OCI-LY1 (cell line): ENCODE data around the gene EXOSC7.
A peak's percentile ranks its signal among the peaks of the same experiment; 100 is the strongest.

Experiments
- H2AFZ ChIP-seq: fragments of 200-600 bp; sonication (generic), shearing (Covaris generic); 2 replicates; pipeline ENCODE4 v1.6.0; 2014; ENCODE audit warnings: antibody characterized with exemption, mild to moderate bottlenecking, low read length
- H3F3A ChIP-seq: fragments of 200-600 bp; sonication (generic), shearing (Covaris generic); 2 replicates; pipeline ENCODE4 v1.6.0; 2014; ENCODE audit warnings: mild to moderate bottlenecking, antibody characterized with exemption, low read length, moderate library complexity; ENCODE audit not compliant: insufficient read depth
- H3K27ac ChIP-seq: fragments of 200-600 bp; sonication (generic); 2 replicates; pipeline ENCODE4 v1.5.1; 2014; ENCODE audit warnings: low read length, mixed run types, mild to moderate bottlenecking, low read depth; ENCODE audit not compliant: poor library complexity, severe bottlenecking
- H3K27me3 ChIP-seq: fragments of 200-600 bp; sonication (generic); 2 replicates; pipeline ENCODE4 v1.6.0; 2014; ENCODE audit warnings: antibody characterized with exemption, mild to moderate bottlenecking, low read length, moderate library complexity; ENCODE audit not compliant: insufficient read depth
- H3K36me3 ChIP-seq: fragments of 200-600 bp; sonication (generic); 2 replicates; pipeline ENCODE4 v1.6.1; 2014; ENCODE audit warnings: mild to moderate bottlenecking, antibody characterized with exemption, low read length, moderate library complexity, mixed read lengths; ENCODE audit not compliant: insufficient read depth
- H3K4me1 ChIP-seq: fragments of 200-600 bp; sonication (generic); 2 replicates; pipeline ENCODE4 v1.5.1; 2014; ENCODE audit warnings: mild to moderate bottlenecking, low read length, moderate library complexity; ENCODE audit not compliant: insufficient read depth, severe bottlenecking
- H3K4me2 ChIP-seq: fragments of 200-600 bp; sonication (generic), shearing (Covaris generic); 2 replicates; pipeline ENCODE4 v1.6.1; 2014; ENCODE audit warnings: low read length
- H3K4me3 ChIP-seq: fragments of 200-600 bp; sonication (generic); 2 replicates; pipeline ENCODE4 v1.5.1; 2014; ENCODE audit warnings: low read length, low read depth, mild to moderate bottlenecking, mixed read lengths; ENCODE audit not compliant: poor library complexity, severe bottlenecking
- H3K79me2 ChIP-seq: fragments of 200-600 bp; shearing (Covaris generic); 2 replicates; pipeline ENCODE4 v1.6.1; 2016; ENCODE audit warnings: mixed run types, low read length, mixed read lengths; ENCODE audit not compliant: insufficient read depth
- H3K9ac ChIP-seq: fragments of 200-600 bp; sonication (generic), shearing (Covaris generic); 2 replicates; pipeline ENCODE4 v1.6.1; 2014; ENCODE audit warnings: mild to moderate bottlenecking, low read length, mixed read lengths
- H3K9me2 ChIP-seq: fragments of 200-600 bp; sonication (generic), shearing (Covaris generic); 2 replicates; pipeline ENCODE4 v1.6.1; 2014; ENCODE audit warnings: low read depth, mild to moderate bottlenecking, low read length, mixed read lengths
- H3K9me3 ChIP-seq: fragments of 200-600 bp; shearing (Covaris generic); 2 replicates; pipeline ENCODE4 v1.6.1; 2014; ENCODE audit warnings: low read length, mixed read lengths
- H4K20me1 ChIP-seq: fragments of 200-600 bp; sonication (generic), shearing (Covaris generic); 2 replicates; pipeline ENCODE4 v1.6.0; 2016; ENCODE audit warnings: mild to moderate bottlenecking, low read length; ENCODE audit not compliant: insufficient read depth
- CTCF ChIP-seq: fragments of 200-600 bp; sonication (generic), shearing (Covaris generic); IDR thresholded peaks from 2 replicates; pipeline ENCODE4 v1.5.1; 2017; ENCODE audit warnings: mild to moderate bottlenecking, antibody characterized with exemption, low read length, moderate library complexity, mixed read lengths
- EZH2 ChIP-seq: fragments of 200-600 bp; sonication (generic), shearing (Covaris generic); IDR thresholded peaks from 2 replicates; pipeline ENCODE4 v1.8.0; 2017; ENCODE audit warnings: borderline replicate concordance, mixed run types, mild to moderate bottlenecking, antibody characterized with exemption, low read length, moderate library complexity, mixed read lengths

Gene EXOSC7

GRCh38 chr3:44952689-44953088, 23.4 kb upstream of the EXOSC7 start:
- no peaks in the 10 kb centered on the region for H3F3A ChIP-seq
- no peak overlapping the region for H3K27ac ChIP-seq
- H3K9me3 ChIP-seq, result no peaks in the 10 kb centered on the region
- no peaks in the 10 kb centered on the region for H3K79me2 ChIP-seq
- H3K4me1 ChIP-seq, result peaks cover 19% of the 10 kb centered on the region
- TF ChIP-seq CTCF (no peak), EZH2 (no peak)
- H4K20me1 ChIP-seq, result no peaks in the 10 kb centered on the region
- peaks cover under 1% of the 10 kb centered on the region; the same call in 1 of the 2 replicates for H3K36me3 ChIP-seq
- H2AFZ ChIP-seq, result no peak overlapping the region
- no peak overlapping the region for H3K9ac ChIP-seq
- H3K4me2 ChIP-seq, result no peak overlapping the region
- no peak overlapping the region for H3K4me3 ChIP-seq
- H3K9me2 ChIP-seq, result no peaks in the 10 kb centered on the region
- H3K27me3 ChIP-seq, result no peaks in the 10 kb centered on the region

- H3F3A ChIP-seq, result no peaks in the 10 kb centered on the region
- no peak for TF ChIP-seq EZH2
- TF ChIP-seq CTCF, result no peak
Observed at GRCh38 chr3:44954304-44954703, 21.7 kb upstream of the EXOSC7 start.

GRCh38 chr3:44954962-44955361, 21.1 kb upstream of the EXOSC7 start:
- Histone ChIP-seq H2AFZ (no peak overlapping the region), H3K4me3 (no peak overlapping the region), H3K79me2 (no peaks in the 10 kb centered on the region), H3K27ac (peak overlapping the region; percentile 13), H3F3A (no peaks in the 10 kb centered on the region), H3K27me3 (no peaks in the 10 kb centered on the region), H3K4me2 (no peak overlapping the region), H3K9me3 (no peaks in the 10 kb centered on the region), H3K36me3 (peaks cover 17% of the 10 kb centered on the region), H3K9ac (no peak overlapping the region), H3K9me2 (no peaks in the 10 kb centered on the region), H3K4me1 (peaks cover 19% of the 10 kb centered on the region), H4K20me1 (no peaks in the 10 kb centered on the region)
- TF ChIP-seq CTCF (no peak), EZH2 (no peak)

More at GRCh38 chr3:44954304-44954703, 21.7 kb upstream of the EXOSC7 start:
- Histone ChIP-seq H2AFZ (no peak overlapping the region), H3K4me1 (peaks cover 19% of the 10 kb centered on the region), H4K20me1 (no peaks in the 10 kb centered on the region), H3K9me3 (no peaks in the 10 kb centered on the region), H3K27me3 (no peaks in the 10 kb centered on the region), H3K79me2 (no peaks in the 10 kb centered on the region), H3K9ac (no peak overlapping the region), H3K36me3 (peaks cover 16% of the 10 kb centered on the region), H3K9me2 (no peaks in the 10 kb centered on the region), H3K27ac (peak overlapping the region; percentile 13), H3K4me3 (no peak overlapping the region), H3K4me2 (no peak overlapping the region)
